AG20443 (cell line): Measurements from ENCODE around the gene OR5M8.

Source experiments
- DNase-seq: peaks from one replicate; pipeline ENCODE4 v3.0.0; 2012; ENCODE audit warnings: low spot score, mixed read lengths

OR5M8 gene

DNA sequence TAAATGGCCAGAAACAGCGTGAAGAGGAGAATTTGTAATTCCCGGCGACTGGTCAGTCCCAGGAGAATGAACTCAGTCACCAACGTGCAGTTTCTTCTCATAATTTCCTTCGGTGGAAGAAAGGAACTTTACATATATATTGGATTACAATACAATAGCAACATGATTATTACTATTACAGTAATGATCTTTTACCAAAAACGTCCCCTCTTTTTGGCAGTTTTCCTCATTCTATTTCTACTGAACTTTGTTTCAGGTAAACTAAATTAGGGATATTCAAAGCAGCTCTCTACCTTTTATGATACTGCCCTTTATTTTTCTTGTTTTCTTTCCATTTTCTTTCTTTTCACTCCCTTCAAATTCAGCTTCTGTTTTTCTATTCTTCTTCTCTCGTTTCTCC lies at the start of gene OR5M8:
TSS of gene OR5M8 (minus strand) at position 101 of the 400 bp plus-strand sequence. CDS start at position 101, 0 bp downstream.
- DNase-seq = no peak

DNA sequence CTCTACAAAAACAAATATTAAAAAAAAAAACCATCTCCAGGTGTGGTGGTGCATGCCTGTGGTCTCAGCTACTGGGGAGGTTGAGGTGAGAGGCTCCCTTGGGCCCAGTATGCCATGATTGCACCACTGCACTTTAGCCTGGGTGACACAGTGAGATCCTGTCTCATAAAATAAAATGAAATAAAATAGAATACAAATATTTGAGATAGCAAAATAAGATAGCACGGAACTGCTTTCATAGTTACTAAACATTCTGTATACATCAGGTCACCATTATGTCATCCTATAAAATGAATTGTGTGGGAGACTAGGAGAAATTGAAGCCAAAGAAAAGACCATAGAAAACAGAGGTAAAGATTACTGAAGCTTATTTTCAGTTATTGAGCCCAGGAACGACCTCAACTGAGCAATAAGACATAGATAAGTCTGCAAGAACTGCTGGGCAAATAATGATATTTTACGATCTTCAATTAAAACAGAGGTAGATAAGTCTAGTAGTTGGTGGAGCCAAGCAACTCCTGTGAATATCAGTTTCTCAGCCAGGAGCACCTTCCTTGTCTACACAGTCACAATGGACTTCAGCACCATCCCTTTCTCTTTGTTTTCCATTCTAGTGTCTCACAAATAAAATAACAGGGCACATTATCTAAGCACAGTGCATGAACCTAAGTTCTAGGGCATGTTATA lies 42.0 kb upstream of the OR5M8 start:
- DNase-seq = no peak

DNA sequence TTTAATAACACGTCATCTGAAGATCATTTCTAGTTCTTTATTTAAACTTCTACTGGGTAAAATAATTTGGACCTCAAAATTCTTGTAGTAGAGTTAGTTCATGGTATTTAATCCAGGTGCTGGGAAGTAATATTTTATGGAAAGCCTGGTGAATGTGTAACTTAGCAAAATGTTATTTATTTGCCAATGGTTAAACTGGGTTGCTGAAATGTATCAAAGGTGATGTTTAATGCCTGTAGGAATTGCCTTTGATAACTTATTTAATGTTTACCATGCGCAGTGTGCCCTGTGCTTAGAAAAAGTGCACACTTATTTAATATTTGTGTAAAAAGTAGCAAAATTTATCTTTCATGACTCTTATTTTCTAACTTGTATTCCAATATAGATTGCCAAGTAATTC lies 40.7 kb upstream of the OR5M8 start:
- DNase-seq = no peak

DNA sequence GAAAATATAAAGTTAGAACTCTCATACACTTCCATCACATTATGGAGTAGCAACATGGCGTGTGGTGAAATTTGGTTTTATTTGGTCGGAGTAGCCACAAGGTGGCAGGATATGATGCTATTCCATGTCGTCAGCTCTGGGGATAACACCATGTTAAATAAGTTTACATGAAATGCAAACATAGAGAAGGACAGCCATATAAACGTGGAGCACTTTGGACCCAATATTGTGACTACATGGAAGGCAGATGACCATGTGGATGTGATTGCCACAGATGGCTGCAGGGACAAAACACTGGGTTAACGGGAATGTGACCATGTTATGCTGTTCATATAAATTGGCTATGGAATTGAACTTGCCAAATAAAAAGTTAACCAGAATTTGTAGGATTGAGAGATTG lies 30.8 kb upstream of the OR5M8 start:
- DNase-seq = no peak

DNA sequence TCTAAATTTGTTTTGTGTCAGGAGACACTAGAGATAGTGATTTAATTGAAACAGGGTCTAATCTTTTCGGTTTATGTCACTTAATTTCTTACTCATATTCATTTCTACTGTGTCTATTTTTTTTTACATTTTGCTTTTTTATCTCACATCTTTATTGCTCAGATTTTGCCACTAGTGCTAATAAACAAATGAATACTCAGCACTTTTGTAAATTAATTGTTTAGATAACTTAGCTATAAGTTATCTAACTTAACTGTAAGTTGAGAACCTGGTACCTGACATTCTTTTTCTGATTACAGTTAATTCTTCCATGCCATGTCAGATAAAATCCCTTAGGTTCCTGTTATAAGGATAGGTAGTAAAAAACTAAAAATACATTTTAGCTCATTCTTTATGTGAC lies 22.1 kb upstream of the OR5M8 start:
- DNase-seq = no peak

DNA sequence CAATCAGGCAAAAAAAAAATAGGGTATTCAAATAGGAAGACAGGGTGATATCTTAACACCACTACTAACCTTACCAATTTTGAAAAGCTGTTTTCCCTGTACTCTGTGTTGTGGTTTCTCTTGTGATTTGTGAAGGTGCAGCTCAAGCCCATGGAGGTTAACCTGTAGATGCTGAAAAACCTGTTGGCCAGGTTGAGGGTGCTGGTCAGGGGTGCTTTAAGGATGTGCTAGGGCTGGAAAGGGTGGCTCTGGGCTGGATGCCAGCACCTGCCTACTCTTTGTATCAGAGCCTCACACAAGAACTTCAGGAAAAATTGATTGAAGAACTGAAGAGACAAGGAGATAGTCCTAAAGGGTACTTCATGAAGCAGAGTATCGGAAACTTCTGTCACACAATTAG lies 18.3 kb upstream of the OR5M8 start:
- no peak for DNase-seq

DNA sequence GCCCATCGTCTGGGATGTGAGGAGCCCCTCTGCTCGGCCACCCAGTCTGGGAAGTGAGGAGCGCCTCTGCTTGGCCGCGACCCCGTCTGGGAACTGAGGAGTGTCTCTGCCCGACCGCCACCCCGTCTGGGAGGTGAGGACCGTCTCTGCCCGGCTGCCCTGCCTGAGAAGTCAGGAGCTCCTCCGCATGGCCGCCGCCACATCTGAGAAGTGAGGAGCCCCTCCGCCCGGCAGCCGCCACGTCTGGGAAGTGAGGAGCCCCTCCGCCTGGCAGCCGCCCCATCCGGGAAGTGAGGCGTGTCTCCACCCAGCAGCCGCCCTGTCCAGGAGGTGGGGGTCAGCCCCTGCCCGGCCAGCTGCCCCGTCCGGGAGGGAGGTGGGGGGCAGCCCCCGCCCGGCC lies 5.8 kb upstream of the OR5M8 start:
- no peak for DNase-seq

DNA sequence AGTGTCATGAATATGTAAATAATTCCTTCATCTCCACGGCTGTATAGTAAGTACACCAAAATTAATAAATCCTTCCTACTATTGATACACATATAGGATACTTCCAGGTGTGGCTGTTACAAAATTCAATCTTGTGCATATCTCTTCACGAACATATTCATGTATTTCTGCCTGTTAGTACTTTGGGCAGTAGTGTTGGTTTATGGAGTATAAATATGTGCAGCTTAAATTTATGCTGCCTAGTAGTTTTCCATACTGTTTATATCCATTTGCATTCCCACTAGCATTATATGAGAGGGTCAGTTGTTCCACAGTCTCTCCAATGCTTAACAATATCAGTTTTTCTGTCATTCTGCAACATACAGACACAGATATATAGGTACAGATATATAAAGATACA lies 3.9 kb upstream of the OR5M8 start:
- no peak for DNase-seq

DNA sequence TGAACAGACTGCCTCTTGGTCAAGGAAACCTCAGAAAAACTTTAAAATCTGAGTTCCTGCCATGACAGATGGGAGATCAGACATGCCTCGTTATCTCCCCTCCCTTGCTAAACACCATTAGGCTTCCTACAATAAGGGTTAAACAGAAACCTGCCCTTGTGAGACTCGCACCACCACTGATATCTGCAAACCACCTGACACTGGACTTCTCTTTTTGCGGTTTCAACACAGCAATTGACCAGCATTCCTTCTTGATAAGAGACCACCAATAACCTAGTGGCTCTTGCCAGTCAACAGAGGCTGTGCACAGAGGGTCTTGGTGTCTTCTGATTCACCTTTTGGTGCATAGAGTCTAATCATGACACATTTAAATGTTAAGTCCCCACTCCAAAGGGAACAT lies 4.4 kb downstream of the OR5M8 start:
- no peak for DNase-seq

DNA sequence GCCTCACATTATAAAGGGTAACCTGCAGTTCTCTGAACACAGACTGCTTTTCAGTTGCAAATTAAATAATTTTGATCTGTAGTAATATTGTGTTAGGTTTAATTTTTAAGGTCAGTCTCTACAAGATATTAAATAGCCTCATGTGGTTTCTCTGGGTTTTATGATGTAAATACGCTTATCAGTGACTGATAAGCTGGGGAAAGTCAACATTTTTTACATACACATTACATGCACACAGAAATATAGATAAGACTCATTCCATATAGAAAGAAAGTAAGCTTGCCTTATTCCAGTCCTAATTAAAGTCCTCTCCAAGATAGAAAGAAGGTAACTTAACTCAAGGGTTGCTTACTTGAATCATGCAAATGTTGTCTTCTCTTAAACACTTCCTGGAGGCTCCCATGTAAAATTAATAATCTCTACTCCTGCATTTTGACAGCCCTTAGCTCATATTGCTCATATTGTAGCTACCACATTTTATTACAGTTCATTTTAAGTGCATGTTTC lies 16.4 kb downstream of the OR5M8 start:
- no peak for DNase-seq

DNA sequence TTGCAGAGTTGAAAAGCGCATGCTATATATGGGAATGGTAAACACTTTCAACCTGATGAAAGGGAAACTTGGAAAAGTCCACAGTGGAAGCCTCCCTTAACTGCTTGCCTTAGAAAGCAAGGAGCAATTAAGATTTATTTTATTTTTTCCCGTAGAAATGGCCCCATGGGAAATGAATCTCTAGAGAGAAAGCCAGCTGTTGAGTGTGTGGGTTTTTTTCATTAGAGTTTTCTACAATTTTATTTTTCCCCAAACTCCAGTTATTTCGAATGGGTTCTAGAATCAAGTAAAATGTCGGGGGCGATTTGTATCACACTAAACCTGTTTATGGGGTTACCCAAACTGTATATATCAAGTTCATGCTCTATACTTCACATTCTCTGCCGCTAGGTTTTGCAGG lies 17.9 kb downstream of the OR5M8 start, which contains the start of gene OR5M3:
TSS of gene OR5M3 (minus strand) at position 101 of the 400 bp plus-strand sequence. CDS start 2,855 bp downstream, outside the sequence.
- DNase-seq = no peak

DNA sequence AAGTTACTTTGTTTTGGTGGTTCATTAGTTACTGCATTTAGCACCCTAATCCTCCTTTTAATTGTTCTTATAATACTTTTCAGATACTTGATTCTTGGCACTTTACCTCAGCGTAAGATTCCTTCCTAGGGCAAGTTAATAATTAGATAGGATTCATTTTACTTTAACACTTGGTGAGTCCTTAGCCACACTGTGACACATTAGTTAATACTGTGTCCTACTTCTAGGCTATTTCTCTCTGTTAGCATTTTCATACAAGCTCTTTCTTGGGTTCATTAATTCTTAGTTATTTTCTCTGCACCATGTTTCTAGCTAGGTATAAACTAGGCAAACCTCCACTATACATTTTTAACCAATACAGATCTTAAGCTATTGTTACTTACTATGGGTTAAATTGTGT lies 34.1 kb downstream of the OR5M8 start:
- no peak for DNase-seq

DNA sequence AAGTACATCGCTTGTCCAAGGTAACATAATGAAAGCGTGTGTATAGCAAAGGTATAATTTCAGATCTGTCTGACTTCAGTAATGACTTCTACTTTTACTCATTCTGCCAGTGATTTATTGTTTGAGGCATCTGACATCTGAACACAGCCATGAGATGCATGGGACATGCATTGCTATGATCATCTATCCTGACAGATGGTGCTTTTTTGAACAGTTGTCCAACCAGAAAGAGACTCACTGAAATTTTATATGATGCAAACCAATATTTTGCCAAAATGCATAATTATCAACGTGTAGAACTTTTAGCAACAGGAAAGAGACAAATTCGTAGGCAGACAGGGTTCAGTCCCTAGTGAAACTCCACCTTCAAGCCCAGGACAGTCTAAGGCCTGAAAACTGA lies 37.6 kb downstream of the OR5M8 start:
- no peak for DNase-seq
